H1 (cell line): ENCODE data around the gene ITPKB.

Experiments
- CBX5 ChIP-seq: fragments of 300-800, 300-1000 bp; sonication (generic); IDR thresholded peaks from 2 replicates; pipeline ENCODE4 v1.7.1; 2016; ENCODE audit warnings: antibody characterized with exemption, low read length, low read depth
- CBX8 ChIP-seq: fragments of 300-800, 300-1000 bp; sonication (generic); IDR thresholded peaks from 2 replicates; pipeline ENCODE4 v1.7.1; 2016; ENCODE audit warnings: low read depth, low read length, borderline replicate concordance
- EZH2 ChIP-seq: fragments of 200-600 bp; sonication (generic); IDR thresholded peaks from 2 replicates; pipeline ENCODE4 v1.7.1; 2012; ENCODE audit warnings: low read depth, mild to moderate bottlenecking, moderate library complexity, low read length, inconsistent platforms; ENCODE audit not compliant: severe bottlenecking
- GTF2F1 ChIP-seq: IDR thresholded peaks from 2 replicates; pipeline ENCODE4 v1.6.1; 2012; ENCODE audit warnings: low read depth, low read length, improper control_type of control experiment, borderline replicate concordance
- HDAC2 ChIP-seq, 2 experiments: fragments of 300-600 bp in 1 of 2; sonication (generic) in 1 of 2; IDR thresholded peaks; 2 replicates each; pipeline ENCODE4 v1.6.1; 2011 to 2012; ENCODE audit warnings: low read depth in 2 of 2, low read length in 2 of 2, mild to moderate bottlenecking in 2 of 2, moderate library complexity in 2 of 2, borderline replicate concordance in 1 of 2, inconsistent platforms in 1 of 2
- HDAC6 ChIP-seq: IDR thresholded peaks from one replicate; pipeline ENCODE4 v1.7.1; 2012; ENCODE audit warnings: low read depth, mild to moderate bottlenecking, inconsistent platforms, low read length, moderate library complexity
- NANOG ChIP-seq: IDR thresholded peaks from 2 replicates; pipeline ENCODE4 v1.6.1; 2011; ENCODE audit warnings: low read length, low read depth, mild to moderate bottlenecking, inconsistent platforms; ENCODE audit not compliant: insufficient read depth, poor library complexity, severe bottlenecking
- POLR2A ChIP-seq, 2 experiments: IDR thresholded peaks; 1 replicate in 1 of 2; 2 replicates in 1 of 2; pipeline ENCODE4 v1.6.1; 2011; ENCODE audit warnings: low read depth in 2 of 2, low read length in 2 of 2, mild to moderate bottlenecking in 2 of 2; ENCODE audit errors: control extremely low read depth in 1 of 2
- SIN3A ChIP-seq, 2 experiments: IDR thresholded peaks in 1 of 2; conservative IDR thresholded peaks in 1 of 2; 2 replicates each; pipeline ENCODE4 v1.6.1; 2011 to 2012; ENCODE audit warnings: low read length in 2 of 2, improper control_type of control experiment in 1 of 2, low read depth in 1 of 2, mild to moderate bottlenecking in 1 of 2
- SIX5 ChIP-seq: IDR thresholded peaks from 2 replicates; pipeline ENCODE4 v1.6.1; 2011; ENCODE audit warnings: mild to moderate bottlenecking, low read depth, low read length
- SUZ12 ChIP-seq: fragments of 200-600 bp; sonication (generic); IDR thresholded peaks from 2 replicates; pipeline ENCODE4 v1.6.1; 2012; ENCODE audit warnings: mild to moderate bottlenecking, inconsistent platforms, low read length, moderate library complexity, mixed read lengths
- TAF1 ChIP-seq: IDR thresholded peaks from 2 replicates; pipeline ENCODE4 v1.6.1; 2011; ENCODE audit warnings: mild to moderate bottlenecking, low read depth, low read length
- USF2 ChIP-seq: IDR thresholded peaks from 2 replicates; pipeline ENCODE4 v1.6.1; 2011; ENCODE audit warnings: low read length, improper control_type of control experiment
- TF ChIP-seq, protein P1 (sequence below), 3 experiments: IDR thresholded peaks; 1 replicate in 2 of 3; 2 replicates in 1 of 3; pipeline versions ENCODE4 v1.5.1 to v1.6.1; 2011; ENCODE audit warnings: low read length in 3 of 3, mild to moderate bottlenecking in 3 of 3, inconsistent platforms in 2 of 3, low read depth in 1 of 3, moderate library complexity in 1 of 3; ENCODE audit not compliant: insufficient read depth in 1 of 3; ENCODE audit errors: control extremely low read depth in 1 of 3

- TF ChIP-seq, protein P1, sequence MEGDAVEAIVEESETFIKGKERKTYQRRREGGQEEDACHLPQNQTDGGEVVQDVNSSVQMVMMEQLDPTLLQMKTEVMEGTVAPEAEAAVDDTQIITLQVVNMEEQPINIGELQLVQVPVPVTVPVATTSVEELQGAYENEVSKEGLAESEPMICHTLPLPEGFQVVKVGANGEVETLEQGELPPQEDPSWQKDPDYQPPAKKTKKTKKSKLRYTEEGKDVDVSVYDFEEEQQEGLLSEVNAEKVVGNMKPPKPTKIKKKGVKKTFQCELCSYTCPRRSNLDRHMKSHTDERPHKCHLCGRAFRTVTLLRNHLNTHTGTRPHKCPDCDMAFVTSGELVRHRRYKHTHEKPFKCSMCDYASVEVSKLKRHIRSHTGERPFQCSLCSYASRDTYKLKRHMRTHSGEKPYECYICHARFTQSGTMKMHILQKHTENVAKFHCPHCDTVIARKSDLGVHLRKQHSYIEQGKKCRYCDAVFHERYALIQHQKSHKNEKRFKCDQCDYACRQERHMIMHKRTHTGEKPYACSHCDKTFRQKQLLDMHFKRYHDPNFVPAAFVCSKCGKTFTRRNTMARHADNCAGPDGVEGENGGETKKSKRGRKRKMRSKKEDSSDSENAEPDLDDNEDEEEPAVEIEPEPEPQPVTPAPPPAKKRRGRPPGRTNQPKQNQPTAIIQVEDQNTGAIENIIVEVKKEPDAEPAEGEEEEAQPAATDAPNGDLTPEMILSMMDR (IDR thresholded peaks at IDR 0.05; ENCODE audit: control extremely low read depth in 1 of 3, insufficient read depth in 1 of 3, low read depth in 1 of 3, low read length in 3 of 3) = no peak
- TF ChIP-seq CBX5 (no peak), EZH2 (no peak), USF2 (no peak), HDAC2 (IDR thresholded peaks at IDR 0.05; ENCODE audit: borderline replicate concordance in 1 of 2, low read depth in 2 of 2, low read length in 2 of 2) (no peak), POLR2A (IDR thresholded peaks at IDR 0.05; ENCODE audit: control extremely low read depth in 1 of 2, low read depth in 2 of 2, low read length in 2 of 2) (no peak), GTF2F1 (no peak), TAF1 (no peak), HDAC6 (no peak), SUZ12 (no peak), SIX5 (no peak), CBX8 (no peak), SIN3A (conservative IDR thresholded peaks at IDR 0.05 in 1 of 2, IDR thresholded peaks at IDR 0.05 in 1 of 2; ENCODE audit: low read depth in 1 of 2, low read length in 2 of 2) (no peak), NANOG (no peak)
Measured at GRCh38 chr1:226763905-226764264, 24.8 kb upstream of the ITPKB start.
